A673 (cell line): ENCODE results near the gene FAAP100.

Source experiments
- EZH2 ChIP-seq: fragments of 200-600 bp; sonication (generic); IDR thresholded peaks from 2 replicates; pipeline ENCODE4 v1.6.1; 2017; ENCODE audit warnings: borderline replicate concordance, low read depth, mild to moderate bottlenecking, mixed read lengths, antibody characterized with exemption, low read length; ENCODE audit not compliant: poor library complexity, severe bottlenecking
- TF ChIP-seq, protein P1 (sequence below): fragments of 300-800, 200-600 bp; sonication (generic); conservative IDR thresholded peaks from 2 replicates; pipeline ENCODE4 v1.5.1; 2017; ENCODE audit warnings: low read depth, mild to moderate bottlenecking, antibody characterized with exemption, low read length, moderate library complexity, mixed read lengths

- TF ChIP-seq, protein P1, sequence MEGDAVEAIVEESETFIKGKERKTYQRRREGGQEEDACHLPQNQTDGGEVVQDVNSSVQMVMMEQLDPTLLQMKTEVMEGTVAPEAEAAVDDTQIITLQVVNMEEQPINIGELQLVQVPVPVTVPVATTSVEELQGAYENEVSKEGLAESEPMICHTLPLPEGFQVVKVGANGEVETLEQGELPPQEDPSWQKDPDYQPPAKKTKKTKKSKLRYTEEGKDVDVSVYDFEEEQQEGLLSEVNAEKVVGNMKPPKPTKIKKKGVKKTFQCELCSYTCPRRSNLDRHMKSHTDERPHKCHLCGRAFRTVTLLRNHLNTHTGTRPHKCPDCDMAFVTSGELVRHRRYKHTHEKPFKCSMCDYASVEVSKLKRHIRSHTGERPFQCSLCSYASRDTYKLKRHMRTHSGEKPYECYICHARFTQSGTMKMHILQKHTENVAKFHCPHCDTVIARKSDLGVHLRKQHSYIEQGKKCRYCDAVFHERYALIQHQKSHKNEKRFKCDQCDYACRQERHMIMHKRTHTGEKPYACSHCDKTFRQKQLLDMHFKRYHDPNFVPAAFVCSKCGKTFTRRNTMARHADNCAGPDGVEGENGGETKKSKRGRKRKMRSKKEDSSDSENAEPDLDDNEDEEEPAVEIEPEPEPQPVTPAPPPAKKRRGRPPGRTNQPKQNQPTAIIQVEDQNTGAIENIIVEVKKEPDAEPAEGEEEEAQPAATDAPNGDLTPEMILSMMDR, result no peak
- TF ChIP-seq EZH2, result no peak
Observed at GRCh38 chr17:81493198-81494038, 58.7 kb downstream of the FAAP100 start.
